Epithelial cell of esophagus (primary cell): ENCODE data around the gene TCHH.
A peak's percentile ranks its signal among the peaks of the same experiment; 100 is the strongest.

Experiments used
- DNase-seq: peaks from one replicate; pipeline ENCODE4 v3.0.0; 2010; ENCODE audit warnings: low read depth
- H3K4me3 ChIP-seq: 2 replicates; pipeline ENCODE4 v1.5.1; 2011; ENCODE audit warnings: mild to moderate bottlenecking, low read length, control low read depth
- CTCF ChIP-seq: IDR thresholded peaks from 2 replicates; pipeline ENCODE4 v1.5.1; 2011; ENCODE audit warnings: low read depth, mild to moderate bottlenecking, low read length, control low read depth, inconsistent platforms; ENCODE audit not compliant: insufficient read depth; ENCODE audit errors: missing control alignments

The TCHH gene

GRCh38 chr1:152137215-152137614, 22.0 kb upstream of the TCHH start:
- no peak for TF ChIP-seq CTCF
- DNase-seq, result no peak

GRCh38 chr1:152130186-152130585, 14.9 kb upstream of the TCHH start:
- no peak for TF ChIP-seq CTCF
- no peak overlapping the region for H3K4me3 ChIP-seq

More at GRCh38 chr1:152137215-152137614, 22.0 kb upstream of the TCHH start:
- no peak overlapping the region for H3K4me3 ChIP-seq

GRCh38 chr1:152127673-152128072, 12.4 kb upstream of the TCHH start:
- H3K4me3 ChIP-seq, result no peak overlapping the region
- TF ChIP-seq CTCF, result no peak
- no peak for DNase-seq

More at GRCh38 chr1:152130186-152130585, 14.9 kb upstream of the TCHH start:
- no peak for DNase-seq

GRCh38 chr1:152125834-152126443, 10.7 kb upstream of the TCHH start:
- no peak for DNase-seq
- H3K4me3 ChIP-seq, result no peak overlapping the region
- no peak for TF ChIP-seq CTCF

GRCh38 chr1:152118915-152119314, 3.7 kb upstream of the TCHH start:
- no peak overlapping the region for H3K4me3 ChIP-seq
- DNase-seq, result no peak
- TF ChIP-seq CTCF, result no peak

GRCh38 chr1:152112885-152113432, 2.3 kb downstream of the TCHH start:
- DNase-seq, result no peak
- H3K4me3 ChIP-seq, result peak overlapping the region; percentile 36
- no peak for TF ChIP-seq CTCF
